Calu3 (cell line): ENCODE data around the gene EYA3. TPM values are rescaled to one million over a fixed set of nuclear protein-coding genes. Genes with fewer than 3 reads are reported as not detected.

Source experiments
- BruUV-seq: library from RNA; stranded (reverse); fragments of 400-500 nt; replicated peaks from 2 replicates; lab custom pipeline; 2021; lab: Mats Ljungman, UMichigan
- CTCF ChIA-PET: fragments of 300-600 bp; sonication (Branson Sonifier 250); formaldehyde crosslinking; loops from one replicate; lab custom pipeline; 2022; ENCODE audit warnings: antibody characterized with exemption; lab: Charles Lee
- DNase-seq: peaks from one replicate; pipeline ENCODE4 v3.0.0; 2022
- H3K27ac Mint-ChIP-seq: one replicate; pipeline ENCODE4 v1.8.0; 2022; ENCODE audit warnings: mixed read lengths; ENCODE audit not compliant: unreplicated experiment
- H3K27me3 Mint-ChIP-seq: one replicate; pipeline ENCODE4 v1.8.0; 2022; ENCODE audit warnings: mixed read lengths; ENCODE audit not compliant: unreplicated experiment
- H3K36me3 Mint-ChIP-seq: one replicate; pipeline ENCODE4 v1.8.0; 2022; ENCODE audit warnings: mild to moderate bottlenecking, moderate library complexity, mixed read lengths; ENCODE audit not compliant: insufficient read depth, unreplicated experiment
- H3K4me1 Mint-ChIP-seq: one replicate; pipeline ENCODE4 v1.8.0; 2022; ENCODE audit warnings: mild to moderate bottlenecking, low read depth, mixed read lengths; ENCODE audit not compliant: unreplicated experiment
- H3K4me3 Mint-ChIP-seq: one replicate; pipeline ENCODE4 v1.8.0; 2022; ENCODE audit warnings: mild to moderate bottlenecking, low read depth, moderate library complexity, mixed read lengths; ENCODE audit not compliant: unreplicated experiment
- H3K9me3 Mint-ChIP-seq: one replicate; pipeline ENCODE4 v1.8.0; 2022; ENCODE audit warnings: low read depth, mixed read lengths; ENCODE audit not compliant: unreplicated experiment
- intact Hi-C: fragments of 100-400 bp; cut with micrococcal nuclease; formaldehyde crosslinking; loops from one replicate; pipeline ENCODE4 v1.10.0; 2022; ENCODE audit not compliant: unreplicated experiment
- total RNA-seq: library from RNA; stranded (reverse); gene quantifications from 2 replicates; pipeline ENCODE4 v1.2.3, GENCODE V29; 2022
- TF ChIP-seq, protein P1 (sequence below): fragments of 200-600 bp; IDR thresholded peaks from one replicate; pipeline ENCODE4 v1.8.0; 2022; ENCODE audit warnings: antibody characterized with exemption; ENCODE audit not compliant: unreplicated experiment

Gene EYA3
- total RNA-seq, 1 experiment from 2014 or later: 18.8 TPM

DNA sequence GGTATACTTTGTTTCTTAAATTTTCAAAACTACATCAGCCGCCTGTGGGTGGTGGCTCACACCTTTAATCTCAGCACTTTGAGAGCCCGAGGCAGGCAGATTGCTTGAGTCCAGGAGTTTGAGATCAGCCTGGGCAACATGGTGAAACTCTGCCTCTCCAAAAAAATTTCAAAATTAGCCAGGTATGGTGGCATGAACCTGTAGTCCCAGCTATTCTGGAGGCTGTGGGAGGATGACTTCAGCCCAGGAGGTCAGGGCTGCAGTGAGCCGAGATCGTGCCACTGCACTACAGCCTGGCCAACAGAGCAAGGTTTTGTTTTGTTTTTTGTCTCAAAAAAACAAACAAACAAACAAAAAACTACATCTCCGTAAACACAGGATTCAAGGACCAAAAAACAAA lies 3.3 kb downstream of the EYA3 start:
- intact Hi-C loops: no loop called here
- Mint-ChIP-seq H3K27ac (no peak overlapping the region), H3K4me3 (no peak overlapping the region), H3K4me1 (no peaks in the 10 kb centered on the region), H3K27me3 (no peaks in the 10 kb centered on the region), H3K36me3 (peaks cover 18% of the 10 kb centered on the region), H3K9me3 (no peaks in the 10 kb centered on the region)
- BruUV-seq: no TSS peak
- TF ChIP-seq, protein P1, sequence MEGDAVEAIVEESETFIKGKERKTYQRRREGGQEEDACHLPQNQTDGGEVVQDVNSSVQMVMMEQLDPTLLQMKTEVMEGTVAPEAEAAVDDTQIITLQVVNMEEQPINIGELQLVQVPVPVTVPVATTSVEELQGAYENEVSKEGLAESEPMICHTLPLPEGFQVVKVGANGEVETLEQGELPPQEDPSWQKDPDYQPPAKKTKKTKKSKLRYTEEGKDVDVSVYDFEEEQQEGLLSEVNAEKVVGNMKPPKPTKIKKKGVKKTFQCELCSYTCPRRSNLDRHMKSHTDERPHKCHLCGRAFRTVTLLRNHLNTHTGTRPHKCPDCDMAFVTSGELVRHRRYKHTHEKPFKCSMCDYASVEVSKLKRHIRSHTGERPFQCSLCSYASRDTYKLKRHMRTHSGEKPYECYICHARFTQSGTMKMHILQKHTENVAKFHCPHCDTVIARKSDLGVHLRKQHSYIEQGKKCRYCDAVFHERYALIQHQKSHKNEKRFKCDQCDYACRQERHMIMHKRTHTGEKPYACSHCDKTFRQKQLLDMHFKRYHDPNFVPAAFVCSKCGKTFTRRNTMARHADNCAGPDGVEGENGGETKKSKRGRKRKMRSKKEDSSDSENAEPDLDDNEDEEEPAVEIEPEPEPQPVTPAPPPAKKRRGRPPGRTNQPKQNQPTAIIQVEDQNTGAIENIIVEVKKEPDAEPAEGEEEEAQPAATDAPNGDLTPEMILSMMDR: no peak
- CTCF ChIA-PET: no interaction called here
- no peak for DNase-seq

DNA sequence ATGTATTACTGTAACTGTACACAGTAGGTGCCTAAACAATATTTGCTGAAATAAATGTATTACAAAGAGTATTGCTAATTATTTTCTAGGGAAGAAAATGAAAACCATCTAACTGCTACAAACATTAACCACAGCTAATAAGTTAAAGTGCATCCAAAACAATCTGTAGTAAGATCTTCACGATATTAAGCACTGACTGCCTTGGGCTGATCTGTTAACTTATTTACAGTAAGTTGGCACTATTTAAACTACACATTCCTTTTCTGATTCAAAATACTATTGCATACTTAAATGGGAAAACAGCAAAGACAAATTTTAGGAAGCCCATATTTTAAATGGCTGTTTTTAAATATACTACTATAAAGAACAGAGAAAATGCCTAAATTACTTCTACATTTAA lies 4.5 kb downstream of the EYA3 start:
- Mint-ChIP-seq H3K27me3 (no peaks in the 10 kb centered on the region), H3K4me1 (peaks cover 8% of the 10 kb centered on the region), H3K36me3 (peaks cover 17% of the 10 kb centered on the region), H3K9me3 (no peaks in the 10 kb centered on the region), H3K4me3 (no peak overlapping the region), H3K27ac (no peak overlapping the region)
- intact Hi-C loops: no loop called here
- TF ChIP-seq, protein P1: no peak
- CTCF ChIA-PET: no interaction called here
- no TSS peak for BruUV-seq
- DNase-seq: no peak

DNA sequence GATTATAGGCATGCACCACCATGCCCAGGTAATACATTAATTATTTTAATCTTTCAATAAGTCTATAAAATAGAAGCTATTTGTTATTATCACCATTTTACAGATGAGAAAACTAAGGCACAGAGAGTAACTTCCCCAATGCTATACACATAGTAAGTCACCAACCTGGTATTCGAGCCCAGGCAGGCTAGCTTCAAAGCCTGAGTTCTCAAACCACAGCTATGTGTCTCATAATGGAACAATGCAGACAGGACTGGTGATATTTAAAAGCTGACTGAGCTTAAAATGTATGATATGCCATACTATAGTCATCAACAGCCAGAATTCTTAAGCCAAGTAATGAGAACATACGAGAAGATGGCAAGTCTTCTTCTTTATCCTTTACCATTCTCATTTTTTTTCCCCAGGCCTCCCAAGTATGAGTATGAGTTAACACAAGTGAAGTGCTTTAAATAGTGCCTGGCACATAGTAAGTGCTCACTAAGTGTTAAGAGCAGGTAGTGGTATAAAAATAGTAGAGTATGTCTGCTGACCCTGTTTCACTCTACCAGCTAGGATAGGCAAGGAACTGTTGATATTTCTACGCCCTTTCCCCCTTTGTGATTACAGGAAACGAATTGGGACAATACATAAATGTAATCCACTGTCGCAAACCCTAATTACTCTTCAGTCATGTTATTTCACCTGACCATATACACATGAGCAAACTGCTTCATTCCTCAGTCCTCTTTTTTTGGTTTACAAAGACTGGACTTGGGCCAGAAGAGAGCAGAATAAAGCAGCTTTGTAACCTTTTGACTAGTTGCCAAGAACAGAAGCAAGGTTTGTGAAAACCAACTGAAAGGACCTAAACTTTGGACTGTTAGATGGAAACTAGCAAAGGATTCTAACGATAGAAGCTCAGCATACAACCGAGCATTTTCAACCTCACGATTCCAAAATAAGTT lies 9.5 kb downstream of the EYA3 start:
- Mint-ChIP-seq H3K9me3 (no peaks in the 10 kb centered on the region), H3K4me1 (peaks cover 17% of the 10 kb centered on the region), H3K27ac (no peak overlapping the region), H3K36me3 (no peaks in the 10 kb centered on the region), H3K27me3 (no peaks in the 10 kb centered on the region), H3K4me3 (no peak overlapping the region)
- TF ChIP-seq, protein P1: no peak
- BruUV-seq: no TSS peak
- peak; percentile 36 for DNase-seq
- intact Hi-C loops: no loop called here
- CTCF ChIA-PET: interaction anchor here (0.8 to 1.8 kb wide), 4 partner anchors 8 to 12 kb away, joined by 4 to 11 read pairs (median 4); partner anchors contain the start of gene EYA3

DNA sequence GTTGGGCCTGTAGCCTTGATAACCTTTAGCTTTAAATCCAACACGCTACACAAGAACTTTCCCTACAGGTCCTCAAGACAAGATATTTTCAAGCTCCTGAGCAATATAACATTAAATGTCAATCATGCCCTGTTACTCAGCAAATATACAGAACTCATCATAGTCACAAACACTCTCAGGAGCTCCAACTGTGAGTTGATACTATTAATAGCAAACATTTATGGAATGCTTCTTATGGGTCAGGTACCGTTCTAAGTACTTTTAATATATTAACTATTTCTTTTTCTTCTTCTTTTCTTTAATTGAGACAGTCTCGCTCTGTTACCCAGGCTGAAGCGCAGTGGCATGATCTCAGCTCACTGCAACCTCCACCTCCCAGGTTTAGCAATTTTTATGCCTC lies 10.1 kb downstream of the EYA3 start:
- CTCF ChIA-PET: interaction anchor here (1.8 kb wide), 1 partner anchor 10 kb away, joined by 11 read pairs; the partner anchor contains the start of gene EYA3
- Mint-ChIP-seq H3K27me3 (no peaks in the 10 kb centered on the region), H3K4me3 (no peak overlapping the region), H3K27ac (no peak overlapping the region), H3K9me3 (no peaks in the 10 kb centered on the region), H3K4me1 (peaks cover 17% of the 10 kb centered on the region), H3K36me3 (no peaks in the 10 kb centered on the region)
- intact Hi-C loops: no loop called here
- TF ChIP-seq, protein P1: no peak
- no TSS peak for BruUV-seq
- DNase-seq: no peak
